HEK293 (cell line): ENCODE data around the gene N4BP2L1.

Experiments
- ATF2 ChIP-seq: fragments of 450-650 bp; formaldehyde crosslinking; IDR thresholded peaks from 2 replicates; pipeline ENCODE4 v1.5.1; 2016; ENCODE audit warnings: missing biosample characterization, missing genetic modification characterization, low read depth
- CTCF ChIP-seq: fragments of 450-650 bp; formaldehyde crosslinking; IDR thresholded peaks from 2 replicates; pipeline ENCODE4 v1.5.1; 2016; ENCODE audit warnings: missing biosample characterization, missing genetic modification characterization
- HOXA7 ChIP-seq: sonication (generic); formaldehyde crosslinking; IDR thresholded peaks from 2 replicates; pipeline ENCODE4 v1.8.1; 2022; ENCODE audit warnings: missing genetic modification reagents, borderline replicate concordance
- SP2 ChIP-seq: fragments of 450-650 bp; formaldehyde crosslinking; IDR thresholded peaks from 2 replicates; pipeline ENCODE4 v1.5.1; 2016; ENCODE audit warnings: missing biosample characterization, missing genetic modification characterization
- ZBTB1 ChIP-seq: fragments of 450-650 bp; formaldehyde crosslinking; IDR thresholded peaks from 2 replicates; pipeline ENCODE4 v1.5.1; 2016; ENCODE audit warnings: missing biosample characterization, missing genetic modification characterization
- ZNF280C ChIP-seq: fragments of 450-650 bp; formaldehyde crosslinking; IDR thresholded peaks from 2 replicates; pipeline ENCODE4 v1.5.1; 2016; ENCODE audit warnings: missing biosample characterization, missing genetic modification characterization
- ZNF335 ChIP-seq: fragments of 450-650 bp; formaldehyde crosslinking; conservative IDR thresholded peaks from 2 replicates; pipeline ENCODE4 v1.5.1; 2016; ENCODE audit warnings: missing biosample characterization, missing genetic modification characterization
- ZNF341 ChIP-seq: fragments of 450-650 bp; formaldehyde crosslinking; IDR thresholded peaks from 2 replicates; pipeline ENCODE4; 2016; ENCODE audit warnings: low read depth, missing biosample characterization, missing genetic modification characterization
- ZNF549 ChIP-seq: fragments of 450-650 bp; IDR thresholded peaks from 2 replicates; pipeline ENCODE4 v1.5.1; 2018; ENCODE audit warnings: missing biosample characterization, missing genetic modification characterization, mild to moderate bottlenecking, inconsistent platforms, moderate library complexity

- TF ChIP-seq ZBTB1 (tag by site-specific recombination) (no peak), ZNF549 (tag by site-specific recombination) (no peak), ZNF335 (tag by site-specific recombination) (no peak), CTCF (tag by site-specific recombination) (no peak), SP2 (tag by site-specific recombination) (no peak), ATF2 (no peak), ZNF280C (tag by site-specific recombination) (no peak), ZNF341 (no peak), HOXA7 (CRISPR knock-in tag) (no peak)
These were observed 24.8 kb downstream of the N4BP2L1 start for GRCh38 chr13:32403108-32403507.
